Activated CD4-positive, CD25-positive, alpha-beta regulatory T cell (primary cell): ENCODE results near the gene PLEKHG2.

ENCODE experiments used
- DNase-seq, 4 experiments: peaks; one replicate each; lab custom pipeline; 2025; lab: John Stamatoyannopoulos, UW

The PLEKHG2 gene

DNA sequence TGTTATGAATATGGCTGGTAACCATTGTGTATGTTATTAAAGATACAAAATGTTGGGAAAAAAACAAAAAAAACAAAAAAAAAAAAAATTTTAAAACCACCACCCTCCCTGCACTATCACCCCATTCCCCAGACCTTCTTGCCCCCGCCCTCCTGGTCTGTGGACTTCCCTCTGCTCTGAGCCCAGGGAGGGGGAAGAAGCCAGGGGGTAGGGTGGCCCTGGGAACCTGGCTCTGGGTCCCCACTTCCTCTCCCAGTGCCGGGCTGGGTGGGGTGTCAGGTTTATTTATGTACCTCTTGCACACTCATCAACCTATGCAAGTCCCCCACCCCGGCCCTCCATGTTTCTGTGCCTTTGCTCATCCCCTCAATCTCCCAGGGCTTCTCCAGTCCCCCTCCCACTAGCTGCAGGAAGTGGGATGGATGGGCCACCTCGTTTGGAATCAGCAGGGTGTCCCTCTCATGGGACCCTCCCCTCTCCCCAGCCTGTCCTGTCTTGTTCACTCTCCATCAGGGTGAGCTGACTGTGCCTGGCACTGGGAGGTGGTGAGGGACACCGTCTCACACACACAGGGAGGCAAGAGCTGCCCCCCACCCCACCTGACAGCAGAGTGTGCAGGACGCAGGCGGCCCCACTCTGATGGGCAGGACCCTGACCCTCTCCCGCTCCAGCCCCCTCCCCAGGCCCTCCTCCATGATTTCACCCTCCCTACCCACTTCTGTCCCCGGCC is 27.5 kb upstream of the PLEKHG2 start:
- DNase-seq, result no peak

GRCh38 chr19:39385629-39386411 is 26.6 kb upstream of the PLEKHG2 start:
- no peak for DNase-seq

DNA sequence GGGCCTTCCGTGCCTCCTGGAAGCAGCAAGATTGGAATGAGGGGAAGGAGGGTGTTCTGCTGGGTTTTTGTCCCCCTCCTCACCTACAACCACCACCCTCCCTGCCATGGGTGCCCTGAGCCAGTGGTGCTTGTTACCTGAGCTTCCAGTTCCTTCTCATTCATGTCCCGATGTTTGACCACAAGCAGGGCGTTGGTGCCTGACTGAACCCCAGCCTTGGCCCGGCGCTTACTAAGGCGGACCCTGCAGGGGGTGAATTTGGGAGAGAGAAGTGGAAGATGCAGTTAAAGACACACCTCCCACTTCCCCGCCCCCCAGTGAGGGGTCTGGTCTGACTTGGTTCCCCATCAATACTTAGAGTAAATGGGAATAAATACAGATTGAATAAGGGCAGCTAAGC is 25.9 kb upstream of the PLEKHG2 start:
- DNase-seq, result no peak

GRCh38 chr19:39388657-39389056 is 23.8 kb upstream of the PLEKHG2 start:
- no peak for DNase-seq

- no peak for DNase-seq
These were observed 22.6 kb upstream of the PLEKHG2 start for GRCh38 chr19:39389631-39390414.

DNA sequence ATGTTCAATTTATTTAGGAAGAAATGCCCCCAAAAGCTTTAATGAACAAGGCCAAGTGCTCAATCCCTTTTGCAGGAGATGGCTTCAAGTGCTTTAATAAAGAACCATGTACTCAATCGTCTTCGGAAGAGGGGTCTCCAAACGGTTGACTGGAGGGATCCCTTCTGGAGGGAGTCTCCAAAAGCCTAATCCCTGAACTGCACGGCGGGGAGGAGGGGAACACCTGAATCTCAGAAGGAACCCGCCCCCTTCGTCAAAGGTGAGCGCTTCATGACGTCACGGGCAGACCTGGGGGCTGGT is 22.1 kb upstream of the PLEKHG2 start:
- no peak for DNase-seq

DNA sequence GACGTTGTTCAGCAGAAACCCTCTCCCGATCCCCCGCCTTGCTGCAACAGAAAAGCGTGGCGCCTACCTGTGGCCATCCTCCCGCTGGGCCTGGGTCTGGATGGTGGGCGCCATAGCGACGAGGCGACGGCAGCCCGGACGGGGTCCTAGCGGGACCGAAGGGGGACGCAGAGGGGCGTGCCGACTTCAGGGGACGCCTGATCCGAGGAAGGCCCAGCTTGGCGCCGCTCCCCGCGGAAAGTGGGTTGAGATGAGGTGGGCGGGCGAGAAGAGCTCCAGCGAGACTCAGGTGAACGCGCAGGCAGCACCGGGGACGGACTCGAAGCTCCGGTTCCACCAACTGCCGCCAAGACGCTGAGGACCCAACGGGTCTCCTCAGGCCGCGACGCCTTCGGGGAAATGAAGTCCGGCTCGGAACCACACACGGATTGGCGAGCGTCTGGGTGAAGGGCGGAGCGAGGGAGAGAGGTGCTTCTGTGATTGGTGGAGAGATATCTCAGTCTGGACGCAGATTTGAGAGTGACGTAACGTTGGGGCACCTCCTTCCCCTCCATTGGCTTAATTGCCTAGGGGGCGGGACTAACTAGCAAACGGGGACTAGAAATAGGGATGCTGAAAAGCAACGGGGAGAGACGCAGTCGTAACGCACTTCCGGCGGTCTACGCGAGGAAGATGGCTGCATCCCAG is 21.6 kb upstream of the PLEKHG2 start, which contains the start of the genes MED29 and PAF1:
TSS of gene MED29 (plus strand) at position 628 of the 687 bp plus-strand sequence. CDS start at position 673, 45 bp downstream.
TSS of gene PAF1 (minus strand) at position 356 of the 687 bp plus-strand sequence. CDS start at position 114, 242 bp downstream.
- DNase-seq, result peak; percentile 80 to 91 (median 88)

DNA sequence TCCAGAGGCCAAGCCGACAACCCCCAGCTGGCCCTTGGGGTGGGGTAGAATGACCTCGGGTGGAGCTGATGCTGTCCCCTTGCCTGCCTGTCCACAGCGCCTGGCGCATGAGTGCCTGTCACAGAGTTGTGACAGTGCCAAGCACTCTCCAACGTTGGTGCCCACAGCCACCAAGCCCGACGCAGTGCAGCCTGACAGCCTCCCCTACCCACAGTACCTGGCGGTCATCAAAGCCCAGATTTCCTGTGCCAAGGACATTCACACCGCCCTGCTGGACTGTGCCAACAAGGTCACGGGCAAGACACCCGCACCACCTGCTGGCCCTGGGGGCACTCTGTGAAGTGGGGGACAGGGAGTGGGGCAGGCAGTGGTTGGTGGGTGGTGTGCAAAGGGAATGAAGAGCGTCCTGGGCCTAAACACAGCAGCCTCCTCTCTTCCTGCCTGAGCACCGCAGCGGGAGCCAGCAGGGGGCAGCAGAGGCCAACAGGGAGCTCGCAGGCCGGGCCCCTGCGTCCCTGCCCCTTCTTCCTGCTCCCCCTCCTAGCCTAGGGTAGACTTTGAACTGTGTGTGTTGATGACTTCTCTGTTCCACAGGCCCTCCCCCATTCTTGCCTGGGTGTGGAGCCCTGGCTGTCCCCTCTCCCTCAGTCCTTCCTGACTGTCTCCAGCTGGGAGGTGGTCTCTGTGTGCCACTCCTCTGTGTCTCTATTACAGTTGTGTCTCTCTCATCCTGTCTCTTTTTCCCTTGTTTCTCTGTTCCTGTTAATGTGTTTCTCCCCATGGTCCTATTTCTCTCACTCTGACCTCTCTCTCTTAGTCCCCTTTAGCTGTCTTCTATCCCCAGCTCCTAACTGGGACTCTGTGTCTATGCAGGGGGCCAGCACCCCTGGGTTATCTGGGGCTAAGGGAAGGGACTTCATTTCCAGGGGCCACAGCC is 14.8 kb upstream of the PLEKHG2 start:
- peak; percentile 89 to 96 (median 89) for DNase-seq

DNA sequence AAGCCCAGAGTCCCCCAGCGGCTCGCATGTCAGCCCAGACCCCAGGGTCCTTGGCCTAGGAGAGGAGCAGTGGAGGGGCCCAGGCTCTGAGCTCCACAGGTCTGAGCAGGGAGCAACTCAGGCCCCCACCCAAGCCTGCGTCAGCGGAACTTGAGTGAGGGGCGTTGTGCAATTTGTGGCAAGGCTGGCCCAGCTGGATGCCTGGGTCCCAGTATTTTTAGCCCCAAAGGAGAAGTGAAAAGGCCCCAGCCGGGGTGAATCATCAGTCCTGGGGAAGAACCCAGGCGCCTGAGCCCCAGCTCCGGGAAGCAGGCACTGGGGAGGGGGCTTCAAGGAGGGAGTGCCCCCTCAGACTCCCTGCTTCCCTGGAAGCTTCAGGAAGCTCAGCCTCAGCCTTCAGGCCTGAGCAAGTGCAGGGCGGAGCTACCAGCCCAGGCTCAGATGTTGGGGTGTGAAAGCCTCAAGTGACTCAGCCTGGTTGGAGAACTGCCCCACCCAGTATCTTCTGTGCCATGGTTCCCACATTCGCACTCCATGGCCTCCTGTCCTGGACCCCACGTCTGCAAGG is 14.1 kb upstream of the PLEKHG2 start:
- no peak for DNase-seq

- no peak for DNase-seq
These were observed 12.8 kb upstream of the PLEKHG2 start for GRCh38 chr19:39399668-39400050.

DNA sequence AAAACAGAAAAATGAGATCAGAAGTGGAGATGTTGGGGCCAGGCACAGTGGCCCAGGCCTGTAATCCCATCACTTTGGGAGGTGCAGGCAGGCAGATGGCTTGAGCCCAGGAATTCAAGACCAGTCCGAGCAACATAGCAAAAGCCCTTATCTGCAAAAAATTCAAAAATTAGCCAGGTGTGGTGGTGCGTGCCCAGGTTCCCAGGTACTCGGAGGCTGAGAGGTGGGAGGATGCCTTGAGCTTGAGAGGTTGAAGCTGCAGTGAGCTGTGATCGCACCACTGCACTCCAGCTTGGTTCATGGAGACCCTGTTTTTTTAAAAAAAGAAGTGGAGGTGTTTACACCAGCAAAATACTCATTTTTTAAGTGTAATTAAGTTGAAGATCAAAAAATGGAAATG is 12.4 kb upstream of the PLEKHG2 start:
- no peak for DNase-seq

DNA sequence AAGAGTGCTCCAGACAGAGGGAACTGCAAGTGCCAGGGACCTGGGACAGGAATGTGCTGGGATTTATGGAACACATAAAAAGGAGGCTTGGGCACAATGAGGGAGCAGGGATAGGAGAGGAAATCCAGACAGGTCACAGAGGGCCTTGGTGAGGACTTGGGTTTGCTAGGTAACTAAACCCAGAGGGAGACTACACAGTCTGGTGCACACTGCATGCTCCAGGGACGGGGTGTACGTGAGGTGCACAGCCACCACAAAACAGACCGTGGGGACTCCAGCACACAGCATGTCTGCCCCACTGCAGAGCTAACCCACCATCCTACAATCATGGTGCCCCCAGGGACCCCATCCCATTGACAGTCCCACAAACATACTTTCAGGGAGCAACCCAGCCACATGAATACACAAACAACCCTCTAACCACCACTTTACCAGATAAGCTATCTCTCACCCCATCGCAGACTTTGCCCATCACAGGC is 11.4 kb upstream of the PLEKHG2 start:
- DNase-seq, result no peak

DNA sequence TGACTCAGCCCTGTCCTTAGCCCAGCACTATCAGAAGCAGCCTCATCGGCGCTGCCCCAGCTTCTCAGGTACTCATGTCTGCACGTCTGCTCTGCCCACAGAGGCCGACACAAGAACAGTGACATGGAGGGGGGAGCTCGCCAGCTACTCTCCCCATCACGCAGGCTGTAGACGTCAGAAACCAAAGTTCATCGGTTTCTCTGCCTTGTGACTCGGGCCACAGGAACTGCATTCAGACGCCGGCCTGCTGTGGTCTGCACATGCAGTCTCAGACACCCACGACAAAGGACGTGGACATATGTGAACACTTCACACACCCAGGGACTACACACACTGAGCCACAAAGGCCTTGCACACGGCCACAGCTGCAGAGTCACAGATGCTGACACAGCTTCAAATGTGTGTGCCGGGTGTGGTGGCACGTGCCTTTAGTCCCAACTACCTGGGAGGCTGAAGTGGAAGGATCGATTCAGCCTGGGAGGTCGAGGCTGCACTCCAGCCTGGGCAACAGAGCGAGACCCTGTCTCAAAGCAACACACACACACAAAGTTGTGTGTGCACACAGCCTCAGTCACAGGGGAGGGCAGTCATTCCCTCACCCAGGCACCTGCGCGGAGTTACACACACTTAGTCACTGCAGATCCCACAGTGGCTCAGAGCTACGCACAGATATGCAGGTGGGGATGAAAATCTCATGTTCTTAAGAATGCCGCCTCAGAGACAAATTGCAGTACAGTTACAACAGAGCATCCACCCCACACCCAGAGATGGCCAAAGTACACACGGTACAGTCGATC is 10.7 kb upstream of the PLEKHG2 start:
- peak; percentile 53 to 64 (median 64) for DNase-seq

DNA sequence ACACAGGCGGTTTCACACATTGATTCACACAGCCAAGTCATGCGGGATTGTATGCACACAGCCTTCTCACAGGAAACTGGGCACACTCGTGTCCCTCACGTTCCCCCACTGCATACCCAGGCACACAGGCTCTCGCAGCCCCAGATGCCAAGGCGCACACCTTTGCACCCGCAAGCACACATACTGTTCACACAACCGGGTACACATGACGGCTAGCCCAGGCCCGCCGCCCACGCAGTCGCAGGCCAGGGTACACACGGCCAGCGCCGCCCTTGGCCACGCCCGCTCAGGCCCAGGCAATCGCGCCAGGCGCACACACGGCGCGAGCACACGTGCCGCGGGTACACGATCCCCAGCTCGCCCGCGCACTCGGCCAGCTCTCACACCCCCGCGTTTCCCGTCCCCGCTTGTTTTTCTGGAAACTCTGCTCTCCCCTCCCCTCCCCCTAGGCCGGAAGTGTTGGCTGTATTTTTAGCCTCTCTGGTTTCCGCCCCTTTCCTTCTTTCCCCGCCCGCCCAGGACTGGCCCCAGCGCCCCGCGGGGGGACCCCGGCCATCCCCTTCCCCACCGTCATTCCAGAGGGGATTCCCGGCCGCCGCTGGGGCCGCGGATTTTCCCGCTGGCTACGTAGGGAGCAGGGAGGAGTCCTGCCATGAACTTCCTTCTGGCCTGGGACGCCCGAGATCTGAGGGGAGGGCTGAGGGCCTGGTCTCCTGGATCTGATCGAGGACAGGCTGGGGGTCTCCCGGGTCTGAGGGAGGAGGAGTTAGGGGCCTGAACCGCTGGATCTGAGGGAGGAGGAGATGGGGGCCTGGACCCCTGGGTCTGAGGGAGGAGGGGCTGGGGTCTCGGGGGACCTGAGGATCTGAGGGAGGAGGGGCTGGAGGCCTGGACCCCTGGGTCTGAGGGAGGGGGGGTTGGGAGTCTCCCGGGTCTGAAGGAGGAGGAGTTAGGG is 9.8 kb upstream of the PLEKHG2 start:
- DNase-seq, result peak; percentile 61 to 81 (median 70)

- DNase-seq, result peak; percentile 94 to 95 (median 94)
These were observed 8.8 kb upstream of the PLEKHG2 start for GRCh38 chr19:39403331-39404312.

DNA sequence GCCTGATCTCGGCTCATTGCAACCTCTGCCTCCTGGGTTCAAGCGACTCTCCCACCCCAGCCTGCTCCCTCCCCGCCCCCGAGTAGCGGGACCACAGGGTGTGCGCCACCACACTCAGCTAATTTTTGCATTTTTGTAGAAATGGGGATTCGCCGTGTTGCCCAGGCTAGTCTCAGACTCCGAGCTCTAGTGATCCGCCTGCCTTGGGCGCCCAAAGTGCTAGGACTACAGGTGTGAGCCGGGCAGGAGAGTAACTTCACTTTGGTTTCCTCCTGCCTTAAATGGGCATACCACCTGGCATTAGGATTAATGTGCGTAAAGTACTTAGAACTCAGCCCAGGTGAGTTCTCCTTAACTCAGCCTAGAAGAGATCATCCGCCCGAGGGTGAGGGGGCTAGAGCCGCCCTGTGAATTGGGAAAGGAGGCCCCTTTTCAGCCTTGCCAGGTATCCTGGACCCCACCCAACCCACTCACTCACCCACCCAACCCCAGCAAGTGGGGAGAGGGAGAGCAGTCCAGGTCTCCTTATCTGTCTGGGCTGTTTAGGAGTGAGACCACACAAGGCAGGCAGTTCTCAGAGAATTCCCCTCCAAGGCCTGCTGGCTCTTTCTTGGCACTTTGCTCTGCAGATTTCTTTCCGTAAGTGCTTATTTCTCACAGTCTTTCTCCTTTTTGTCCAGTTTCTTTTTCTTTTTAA is 7.1 kb upstream of the PLEKHG2 start:
- no peak for DNase-seq
